Activated T-helper 1 cell treated with anti-CD3 and anti-CD28 coated beads, Interleukin-2, amount 50 U/mL, for 16 hours (primary cell): ENCODE results near the gene TIMP1.

Experiments used
- DNase-seq, 2 donors: peaks; one replicate each; pipeline ENCODE4 v3.0.0-alpha.2; 2020; ENCODE audit warnings: low read depth in 1 of 2, low spot score in 1 of 2

Gene TIMP1

GRCh38 chrX:47581731-47582647 is at the start of gene TIMP1:
TSS of gene TIMP1 (plus strand) at chrX:47582436. CDS start at chrX:47583416, 980 bp downstream.
- DNase-seq = peak; percentile 62 to 66

GRCh38 chrX:47539860-47540259 is 42.4 kb upstream of the TIMP1 start:
- DNase-seq = no peak

DNA sequence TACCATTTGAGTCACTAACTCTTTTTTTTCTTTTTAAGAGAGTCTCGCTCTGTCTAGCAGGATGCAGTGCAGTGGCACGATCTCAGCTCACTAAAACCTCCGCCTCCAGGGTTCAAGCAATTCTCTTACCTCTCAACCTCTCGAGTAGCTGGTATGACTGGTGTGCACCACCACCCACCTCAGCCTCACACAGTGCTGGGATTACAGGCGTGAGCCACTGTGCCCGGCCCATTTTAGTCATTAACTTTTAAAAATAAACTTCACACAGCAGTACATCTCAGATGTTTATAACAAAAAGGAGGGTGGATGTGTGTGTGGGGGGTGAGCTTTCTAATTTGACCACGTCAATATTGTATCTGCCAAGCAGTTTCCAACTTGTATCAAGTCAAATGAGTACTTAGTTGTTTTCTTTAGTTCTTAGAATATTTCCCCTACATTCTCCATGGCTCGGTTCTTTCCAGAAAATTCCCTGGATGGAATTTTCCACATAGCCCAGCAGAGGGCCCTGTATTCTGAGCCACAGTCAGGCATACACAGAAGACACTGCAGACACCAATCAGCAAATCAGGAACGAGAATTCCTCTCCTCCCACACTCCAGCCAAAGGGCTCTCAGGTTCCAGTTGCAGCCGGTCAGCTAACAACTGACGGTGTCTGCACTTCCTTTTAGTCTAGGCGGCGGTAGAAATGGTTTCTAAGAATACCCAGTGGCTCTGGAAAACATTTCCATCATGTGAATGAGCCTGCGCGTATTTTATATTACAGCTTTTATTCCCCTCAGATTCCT is 41.3 kb upstream of the TIMP1 start:
- DNase-seq = no peak

GRCh38 chrX:47543496-47543895 is 38.7 kb upstream of the TIMP1 start:
- no peak for DNase-seq

- peak; percentile 55 to 66 for DNase-seq
Observed at GRCh38 chrX:47556045-47556623, 26.1 kb upstream of the TIMP1 start.

DNA sequence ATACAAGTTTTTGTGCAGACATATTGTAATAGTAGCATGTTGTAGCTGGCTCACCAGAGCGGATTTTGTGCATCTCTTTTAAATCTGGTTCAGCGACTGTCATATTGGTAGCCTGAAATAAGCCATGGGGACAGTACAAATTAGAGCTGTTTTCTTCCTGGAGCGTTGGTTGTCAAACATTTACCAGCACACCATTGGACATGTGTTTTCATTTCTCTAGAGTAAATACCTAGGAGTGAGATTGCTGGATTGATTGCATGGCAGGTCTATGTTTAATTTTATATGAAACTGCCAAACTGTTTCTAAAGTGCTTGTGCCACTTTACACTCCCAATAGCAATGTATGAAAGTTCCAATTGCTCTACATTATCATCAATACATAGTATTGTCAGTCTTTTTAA is 23.8 kb upstream of the TIMP1 start:
- DNase-seq = no peak

GRCh38 chrX:47560179-47560933 is 21.9 kb upstream of the TIMP1 start:
- no peak for DNase-seq

DNA sequence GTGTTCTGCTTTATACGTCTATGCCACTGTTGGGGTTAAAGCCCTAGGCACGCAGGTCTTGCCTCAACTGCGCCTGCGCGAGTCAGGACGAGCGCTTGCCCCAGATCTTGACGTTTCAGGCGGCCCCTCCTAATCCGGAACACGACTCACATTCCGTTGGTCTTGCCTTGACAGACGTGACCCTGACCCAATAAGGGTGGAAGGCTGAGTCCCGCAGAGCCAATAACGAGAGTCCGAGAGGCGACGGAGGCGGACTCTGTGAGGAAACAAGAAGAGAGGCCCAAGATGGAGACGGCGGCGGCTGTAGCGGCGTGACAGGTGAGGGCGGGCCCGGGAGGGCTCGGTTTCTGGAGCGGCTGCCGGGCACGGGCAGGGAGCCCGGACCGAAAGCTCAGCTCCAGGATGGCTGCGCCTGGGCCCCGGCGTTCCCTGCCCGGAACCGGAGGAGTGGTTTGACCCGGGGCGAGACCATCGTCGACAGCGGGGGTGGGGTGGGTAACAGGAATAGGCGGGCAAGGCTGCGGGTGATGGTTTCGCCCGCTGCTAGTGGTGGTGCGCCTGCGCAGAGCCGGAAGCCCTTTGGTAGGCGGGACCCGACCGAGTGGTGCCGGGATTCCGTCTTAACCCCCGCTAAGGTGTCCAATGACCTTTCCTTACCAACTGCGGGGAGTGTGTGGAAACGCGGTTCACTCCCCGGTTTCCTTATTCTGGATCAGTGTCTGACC is 21.1 kb upstream of the TIMP1 start, which contains the start of gene ARAF:
ARAF (plus strand) TSS at position 272 of the 725 bp plus-strand sequence. CDS start 1,763 bp downstream, outside the sequence.
- DNase-seq = peak; percentile 79 to 88

- DNase-seq = no peak
Observed at GRCh38 chrX:47561659-47562151, 20.5 kb upstream of the TIMP1 start.

- DNase-seq = no peak
Observed at GRCh38 chrX:47562615-47563243, 19.5 kb upstream of the TIMP1 start.

DNA sequence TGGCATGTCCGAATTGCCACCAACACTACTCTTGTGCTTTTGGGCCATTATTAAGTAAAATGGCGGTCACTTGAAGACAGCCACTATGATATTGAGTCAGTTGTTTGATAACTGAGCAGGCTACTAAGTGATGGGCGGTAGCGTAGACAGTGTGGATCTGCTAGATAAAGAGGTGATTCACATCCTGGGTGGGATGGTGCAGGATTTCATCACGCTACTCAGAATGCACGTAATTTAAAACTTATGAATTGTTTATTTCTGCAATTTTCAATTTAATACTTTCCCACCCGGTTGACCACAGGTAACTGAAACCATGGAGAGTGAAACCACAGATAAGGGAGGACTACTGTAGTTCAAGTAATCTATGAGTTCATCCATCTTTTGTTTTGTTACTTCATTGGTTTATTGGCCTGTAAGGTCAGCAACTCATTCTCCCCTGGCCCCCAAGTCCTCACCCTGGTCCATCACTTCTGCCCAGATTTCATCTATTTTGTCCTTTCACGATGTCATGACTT is 18.4 kb upstream of the TIMP1 start:
- DNase-seq = no peak

DNA sequence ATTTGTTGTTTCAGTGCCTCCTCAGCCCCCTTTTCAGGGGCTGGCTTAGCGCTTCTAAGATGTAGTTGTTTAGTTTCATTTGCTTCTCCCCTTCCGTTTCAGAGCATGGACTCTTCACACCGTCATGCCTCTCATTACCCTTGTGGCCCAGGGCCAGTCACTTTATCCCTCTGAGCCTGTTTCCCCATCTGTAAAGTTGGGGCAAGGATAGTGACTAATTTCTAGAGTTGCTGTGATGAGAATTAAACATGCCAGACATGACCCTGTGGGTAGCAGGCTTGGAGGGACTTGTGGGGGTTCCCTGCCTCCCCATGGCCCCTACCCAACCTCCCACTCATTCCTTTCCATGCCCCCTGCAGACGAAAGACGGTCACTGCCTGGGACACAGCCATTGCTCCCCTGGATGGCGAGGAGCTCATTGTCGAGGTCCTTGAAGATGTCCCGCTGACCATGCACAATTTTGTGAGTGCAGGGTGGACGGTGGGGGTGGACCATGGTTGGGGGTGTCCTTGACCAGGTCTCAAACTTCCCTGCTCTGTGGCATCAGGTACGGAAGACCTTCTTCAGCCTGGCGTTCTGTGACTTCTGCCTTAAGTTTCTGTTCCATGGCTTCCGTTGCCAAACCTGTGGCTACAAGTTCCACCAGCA is 17.7 kb upstream of the TIMP1 start:
- no peak for DNase-seq

- no peak for DNase-seq
Observed at GRCh38 chrX:47566841-47567240, 15.4 kb upstream of the TIMP1 start.

DNA sequence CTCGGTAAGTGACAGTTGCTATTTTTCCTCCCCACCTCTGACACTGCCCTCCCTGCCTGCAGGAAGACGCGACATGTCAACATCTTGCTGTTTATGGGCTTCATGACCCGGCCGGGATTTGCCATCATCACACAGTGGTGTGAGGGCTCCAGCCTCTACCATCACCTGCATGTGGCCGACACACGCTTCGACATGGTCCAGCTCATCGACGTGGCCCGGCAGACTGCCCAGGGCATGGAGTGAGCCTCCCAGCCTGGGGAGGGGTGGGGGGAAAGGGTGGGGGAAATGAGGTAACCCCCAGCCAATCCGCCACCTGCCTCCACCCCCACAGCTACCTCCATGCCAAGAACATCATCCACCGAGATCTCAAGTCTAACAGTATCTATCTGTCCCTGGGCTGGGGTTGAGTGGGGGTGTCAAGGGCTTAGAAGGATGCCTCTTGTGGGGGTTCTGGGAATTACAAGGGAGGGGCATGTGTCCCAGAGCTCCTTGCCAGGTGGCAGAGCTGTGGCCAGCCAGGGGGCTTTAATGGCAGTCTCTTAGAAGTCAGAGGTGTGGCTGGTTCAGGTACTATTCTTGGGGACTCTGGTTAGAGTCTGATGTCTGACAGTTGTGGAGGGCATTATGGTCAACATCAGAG is 13.5 kb upstream of the TIMP1 start:
- DNase-seq = no peak

GRCh38 chrX:47570794-47571193 is 11.4 kb upstream of the TIMP1 start:
- no peak for DNase-seq

DNA sequence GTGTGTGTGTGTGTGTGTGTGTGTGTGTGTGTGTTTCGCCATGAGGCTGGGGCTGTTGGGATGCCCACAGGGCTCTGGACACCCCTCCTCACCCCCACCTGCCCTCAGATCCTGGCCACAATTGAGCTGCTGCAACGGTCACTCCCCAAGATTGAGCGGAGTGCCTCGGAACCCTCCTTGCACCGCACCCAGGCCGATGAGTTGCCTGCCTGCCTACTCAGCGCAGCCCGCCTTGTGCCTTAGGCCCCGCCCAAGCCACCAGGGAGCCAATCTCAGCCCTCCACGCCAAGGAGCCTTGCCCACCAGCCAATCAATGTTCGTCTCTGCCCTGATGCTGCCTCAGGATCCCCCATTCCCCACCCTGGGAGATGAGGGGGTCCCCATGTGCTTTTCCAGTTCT is 11.0 kb upstream of the TIMP1 start:
- DNase-seq = no peak

- no peak for DNase-seq
Observed at GRCh38 chrX:47571896-47572295, 10.3 kb upstream of the TIMP1 start.

GRCh38 chrX:47572773-47573340 is 9.4 kb upstream of the TIMP1 start:
- no peak for DNase-seq
